Middle frontal gyrus (tissue), 1 donor: ENCODE data around the gene MAMLD1.

Source experiments
- DNase-seq: peaks from one replicate; pipeline ENCODE4 v3.0.0-alpha.2; 2015; ENCODE audit warnings: low spot score; ENCODE audit errors: extremely low spot score

Gene MAMLD1

DNA sequence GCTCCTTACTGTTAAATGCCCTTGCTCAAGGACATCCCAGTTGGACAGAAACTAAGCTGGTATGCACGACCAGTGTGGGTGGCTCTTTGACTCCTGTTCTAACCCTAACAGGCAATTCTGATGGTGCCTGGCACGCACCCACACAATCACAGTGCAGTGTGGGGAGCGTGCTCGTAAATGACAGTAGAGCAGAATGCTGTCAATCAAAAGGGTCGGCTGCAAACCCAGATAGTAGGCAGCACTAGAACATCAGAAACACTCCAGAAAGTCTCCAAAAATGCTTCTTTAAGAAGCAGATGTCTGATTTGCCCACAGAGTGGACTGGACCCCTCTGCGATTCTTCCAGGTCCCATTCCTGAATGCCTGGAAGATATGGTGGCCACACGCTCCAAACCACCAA, 167.7 kb downstream of the MAMLD1 start:
- no peak for DNase-seq

DNA sequence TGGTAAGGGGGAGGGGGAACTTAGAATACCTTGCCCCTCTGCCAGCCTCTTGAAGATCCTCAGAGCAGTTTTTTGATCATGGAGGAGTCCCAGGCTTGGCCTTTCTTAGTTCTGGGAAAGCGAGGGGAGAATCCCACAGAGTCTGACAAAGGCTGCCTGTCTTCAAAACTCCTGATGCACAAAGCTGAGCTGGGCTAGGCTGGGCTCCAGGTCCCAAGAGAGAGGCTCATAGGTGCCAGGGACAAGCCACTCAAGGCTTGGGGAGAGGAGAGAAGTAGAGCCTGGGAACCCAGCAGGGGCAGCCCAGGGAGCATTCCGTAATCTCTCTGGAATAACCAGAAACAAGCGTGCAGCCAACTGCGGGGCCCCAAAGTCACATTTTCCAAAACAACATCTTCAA, 168.3 kb downstream of the MAMLD1 start:
- DNase-seq = no peak

DNA sequence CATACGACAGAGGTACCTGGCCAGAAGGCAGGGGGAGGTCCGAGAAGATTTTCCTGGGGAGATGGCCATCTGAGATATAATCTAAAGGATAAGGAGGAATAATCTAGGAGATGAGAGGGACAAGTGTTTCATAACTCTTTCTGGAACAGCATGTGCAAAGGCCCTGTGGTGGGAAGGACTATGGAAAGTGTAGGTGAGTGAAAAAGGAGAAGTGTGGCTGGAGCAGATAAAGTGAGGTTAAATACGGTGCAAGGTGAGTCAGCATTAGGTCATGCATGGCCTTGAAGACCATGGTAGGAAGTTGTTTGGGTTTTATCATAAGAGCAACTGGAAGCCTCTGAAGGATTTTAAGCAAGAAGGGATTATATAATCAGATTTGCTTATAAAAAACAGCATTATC, 170.7 kb downstream of the MAMLD1 start:
- no peak for DNase-seq

DNA sequence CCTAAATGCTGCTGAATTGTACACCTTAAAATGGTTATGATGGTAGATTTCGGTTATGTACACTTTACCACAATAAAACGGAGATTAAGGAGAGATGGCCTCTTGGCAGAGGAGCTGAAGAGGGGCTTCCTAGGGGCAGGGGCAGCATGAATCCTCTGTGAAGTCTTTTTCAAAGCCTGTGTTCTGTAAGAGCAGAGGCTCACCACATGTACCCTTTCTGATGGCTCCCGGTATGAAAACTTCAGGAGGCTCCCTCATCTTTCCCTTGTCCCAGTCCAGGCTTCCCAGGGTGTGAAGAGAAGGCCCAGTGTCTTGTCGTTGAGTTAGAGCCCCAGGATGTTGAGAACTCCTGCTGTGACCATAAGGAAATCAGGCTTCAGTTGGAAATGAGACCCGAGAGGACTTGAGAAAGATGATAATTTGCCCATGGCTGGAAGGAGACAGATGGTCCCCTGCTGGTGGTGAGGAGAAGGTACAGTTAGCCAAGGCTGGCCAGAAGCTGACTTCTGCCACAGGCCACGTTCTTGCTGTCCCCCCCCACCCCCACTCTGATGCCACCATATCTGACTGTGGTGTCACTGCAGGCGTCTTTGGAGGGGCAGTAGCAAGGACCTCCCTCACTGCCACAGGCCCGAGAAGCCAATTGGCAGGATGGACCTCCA, 173.5 kb downstream of the MAMLD1 start:
- DNase-seq = no peak

DNA sequence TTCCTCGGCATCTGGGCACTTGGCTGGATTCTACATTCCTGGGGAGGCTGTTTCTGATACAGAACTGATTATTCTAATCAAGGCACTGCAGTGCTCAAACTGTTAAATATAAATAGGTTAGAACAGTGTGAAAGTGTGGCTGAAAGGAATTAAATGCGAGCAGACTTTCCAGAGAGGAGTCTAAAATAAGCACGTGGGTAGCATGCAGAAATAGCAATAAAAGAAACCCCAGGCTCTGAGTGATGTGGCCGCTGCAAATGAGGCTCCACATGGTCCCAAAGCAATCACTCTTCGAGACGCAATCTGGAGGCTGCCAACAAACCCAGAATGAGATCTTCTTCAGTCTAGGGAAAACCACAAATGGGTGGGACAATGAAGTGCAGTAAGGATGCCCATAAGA, 174.7 kb downstream of the MAMLD1 start:
- no peak for DNase-seq

DNA sequence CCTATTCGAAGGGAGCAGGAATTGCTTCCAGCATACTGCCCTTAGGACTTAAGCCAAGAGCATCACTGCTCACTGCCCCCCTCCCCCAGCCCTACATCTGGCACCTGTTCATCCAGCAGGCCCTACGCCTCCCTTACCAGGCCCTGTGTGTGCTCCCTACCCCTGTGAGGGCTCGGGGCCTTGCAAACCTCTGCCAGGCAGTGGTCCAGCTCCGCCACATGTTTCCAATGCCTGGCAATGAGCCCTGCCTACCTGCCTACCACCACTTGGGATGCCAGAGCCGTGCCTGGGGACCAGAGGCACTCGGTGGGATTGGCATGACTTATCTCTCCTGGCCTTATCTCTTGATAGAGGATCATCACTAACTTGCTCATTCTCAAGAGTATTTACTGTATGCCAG, 177.8 kb downstream of the MAMLD1 start:
- no peak for DNase-seq

DNA sequence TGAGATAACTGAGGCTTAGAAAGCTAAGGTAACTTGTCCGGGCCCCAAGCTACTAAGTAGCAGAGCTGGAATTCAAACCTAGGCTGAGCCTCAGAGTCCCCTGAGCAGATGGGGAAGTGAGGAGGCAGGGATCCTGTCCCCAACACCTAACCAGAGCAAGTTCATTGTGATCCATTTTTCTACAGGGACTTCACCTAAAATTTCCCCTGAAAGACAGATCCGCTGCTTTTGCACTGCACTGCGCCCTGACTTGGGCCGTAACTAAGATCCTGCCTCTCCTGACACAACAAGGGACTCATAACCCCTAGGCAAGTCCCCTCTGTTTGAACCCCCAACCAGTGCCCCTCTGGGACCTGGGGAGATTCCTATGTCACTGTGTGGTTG, 179.7 kb downstream of the MAMLD1 start:
- no peak for DNase-seq

DNA sequence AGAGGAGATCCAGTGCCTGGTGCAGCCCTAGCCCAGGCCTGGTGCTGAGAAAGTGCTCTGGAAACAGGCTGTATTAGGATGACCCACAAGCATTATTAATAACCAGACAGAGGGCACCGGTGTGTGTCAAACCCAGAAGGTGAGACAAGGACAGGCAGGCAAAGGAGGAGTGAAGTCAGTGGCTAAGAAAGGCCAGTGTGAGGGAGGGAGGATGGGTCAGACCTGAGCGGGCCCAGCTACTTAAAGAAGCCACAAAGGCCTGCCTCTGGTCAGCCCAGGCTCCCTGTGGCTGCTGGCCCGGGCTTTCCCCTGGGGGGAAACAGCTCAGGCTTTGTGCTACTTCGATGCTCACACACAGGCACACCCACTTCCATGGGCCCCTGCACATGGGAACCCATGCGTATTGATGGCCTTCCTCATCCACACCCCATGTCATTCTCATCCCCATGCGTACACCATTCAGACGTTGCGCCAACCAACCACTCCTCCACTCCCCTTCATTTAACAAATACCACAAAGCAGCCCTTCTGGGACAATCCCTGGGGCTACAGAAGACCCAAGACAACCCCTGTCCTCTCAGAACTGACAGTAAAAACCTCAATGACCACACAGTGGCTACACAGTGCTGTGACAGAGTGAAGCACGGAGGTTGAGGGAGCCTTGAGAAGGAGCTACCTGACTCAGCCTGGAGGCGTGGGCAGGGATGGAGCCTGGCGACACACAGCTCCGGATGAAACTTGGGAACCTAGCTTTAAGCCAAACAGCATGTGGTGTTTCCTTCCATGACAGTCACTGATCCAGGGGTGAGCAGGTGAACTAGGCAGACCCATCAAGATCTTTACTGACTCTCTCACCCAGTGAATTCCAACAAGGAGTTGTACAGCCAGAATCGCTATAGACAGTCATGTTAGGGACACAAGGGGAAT, 180.4 kb downstream of the MAMLD1 start:
- DNase-seq = no peak

DNA sequence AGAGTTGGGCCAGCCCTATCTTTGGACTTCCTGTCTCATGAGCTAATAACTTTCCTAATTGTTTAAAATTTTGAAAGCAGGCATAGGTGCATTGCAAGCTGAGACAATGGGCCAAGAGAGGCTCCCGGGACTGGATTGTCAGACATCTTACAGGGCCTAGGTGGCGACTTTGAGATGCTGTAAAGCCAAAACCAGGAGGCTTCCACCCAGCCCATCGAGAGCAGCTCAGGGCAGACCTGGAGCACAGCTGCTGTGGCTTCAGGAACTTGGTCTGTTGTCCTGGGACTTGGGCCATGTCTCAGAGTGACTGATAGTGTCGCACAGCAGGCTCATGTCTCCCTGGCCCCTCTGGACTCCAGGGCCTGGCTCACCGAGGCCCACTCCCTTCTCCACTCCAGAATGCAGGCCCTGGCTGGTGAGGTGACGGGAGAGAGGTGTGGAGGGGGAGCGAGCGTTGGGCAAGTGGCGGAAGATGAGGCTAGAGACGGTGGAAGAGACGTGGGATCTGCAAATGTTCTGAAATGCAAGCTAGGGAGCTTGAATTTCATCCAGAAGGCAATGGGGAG, 181.2 kb downstream of the MAMLD1 start:
- no peak for DNase-seq

DNA sequence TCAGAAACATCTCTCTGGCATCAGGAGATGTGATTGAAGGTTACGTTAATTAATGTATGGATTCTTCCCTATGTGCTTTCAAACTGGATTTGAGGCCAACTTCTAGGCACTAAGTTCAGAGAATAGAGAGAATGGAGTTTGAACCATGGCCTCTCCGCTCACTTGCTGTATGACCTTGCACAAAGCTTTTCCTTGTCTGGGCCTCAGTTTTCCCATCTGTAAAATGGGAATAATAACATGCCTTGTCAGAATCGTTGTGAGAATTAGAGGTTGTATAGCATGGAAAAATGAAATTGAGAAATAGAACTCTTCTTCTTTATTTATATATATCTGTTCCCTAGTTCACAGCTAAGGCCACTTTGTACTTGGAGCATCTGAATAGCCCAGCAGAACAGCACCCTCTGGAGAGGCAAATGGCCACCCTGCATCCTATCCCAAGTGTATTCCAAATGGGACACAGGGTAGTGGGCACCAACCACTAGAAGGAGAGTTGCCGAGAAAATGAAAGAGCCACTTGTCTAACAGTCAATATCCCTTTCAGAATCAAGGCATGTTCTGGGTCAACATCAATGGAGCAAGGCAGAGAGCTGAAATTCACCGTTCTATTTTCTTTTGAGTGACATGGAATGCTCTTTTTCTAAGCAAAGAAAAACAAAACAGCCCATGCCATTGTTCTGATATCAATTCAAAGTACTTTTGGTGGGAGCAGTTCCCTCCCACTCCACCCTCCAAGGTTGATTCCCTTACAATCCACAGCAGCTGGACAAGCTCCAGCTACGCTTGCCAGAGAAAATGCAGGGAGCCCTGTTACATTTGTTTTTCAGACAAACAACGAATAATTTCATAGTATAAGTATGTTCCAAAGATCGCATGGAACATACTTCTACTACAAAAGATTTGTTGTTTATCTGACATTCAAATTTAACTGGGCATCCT, 182.0 kb downstream of the MAMLD1 start:
- DNase-seq = peak; percentile 3

DNA sequence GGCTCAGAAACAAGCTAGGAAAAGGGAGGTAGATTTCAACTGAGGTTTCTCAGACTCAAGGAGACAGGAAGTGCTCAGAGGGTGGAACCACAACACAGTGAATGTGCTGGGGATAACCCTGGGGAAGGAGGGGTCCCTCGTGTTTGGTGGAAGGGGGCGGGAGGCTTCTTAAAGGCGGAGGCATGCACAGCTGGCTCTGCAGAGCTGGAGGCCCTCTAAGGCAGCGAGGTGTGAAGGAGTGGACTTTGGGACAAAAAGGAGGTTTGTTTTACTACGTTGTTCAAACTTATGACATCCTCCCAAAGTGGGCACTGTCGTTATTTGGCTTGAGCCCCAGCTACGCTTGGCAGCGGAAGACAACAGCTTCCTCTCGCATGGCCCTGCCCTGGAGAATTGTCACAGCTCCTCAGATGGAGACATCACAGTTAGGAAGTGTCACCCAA, 183.6 kb downstream of the MAMLD1 start:
- no peak for DNase-seq

DNA sequence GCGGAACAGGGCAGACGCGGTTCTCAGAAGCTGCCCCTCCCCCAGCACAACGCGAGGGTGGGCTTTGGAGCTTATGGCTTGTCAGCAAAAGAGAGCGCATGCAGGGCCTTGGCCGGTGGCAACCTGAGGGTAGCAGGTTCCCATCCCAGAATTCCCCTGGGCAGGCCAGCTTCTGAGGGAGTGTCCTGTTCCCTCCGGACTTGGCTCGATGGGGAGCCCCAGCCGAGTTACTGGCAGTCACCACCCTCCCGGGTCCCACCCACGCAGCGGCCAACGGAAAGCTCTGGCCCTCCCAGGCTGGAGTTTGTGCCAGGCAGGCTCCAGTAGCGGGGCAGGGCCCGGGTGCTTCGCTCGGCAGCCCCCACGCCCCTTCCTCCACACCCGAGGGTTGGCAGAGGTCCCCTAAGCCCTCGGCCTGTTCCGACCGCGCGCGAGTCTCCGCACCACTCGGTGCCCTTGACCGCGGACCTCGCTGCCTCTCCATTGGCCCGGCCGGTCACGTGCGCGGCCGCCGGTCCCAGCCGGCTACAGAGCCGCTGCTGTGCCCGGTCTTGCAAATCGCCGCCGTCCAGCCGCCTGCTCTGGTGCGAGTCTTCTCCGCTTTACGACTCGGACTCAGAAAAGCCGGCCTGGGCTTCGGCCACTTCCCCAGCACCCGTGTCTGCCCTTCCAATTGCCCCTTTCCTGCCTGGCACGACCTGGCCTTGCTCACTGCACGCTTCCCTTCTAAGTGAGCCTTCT, 184.4 kb downstream of the MAMLD1 start:
- DNase-seq = no peak

DNA sequence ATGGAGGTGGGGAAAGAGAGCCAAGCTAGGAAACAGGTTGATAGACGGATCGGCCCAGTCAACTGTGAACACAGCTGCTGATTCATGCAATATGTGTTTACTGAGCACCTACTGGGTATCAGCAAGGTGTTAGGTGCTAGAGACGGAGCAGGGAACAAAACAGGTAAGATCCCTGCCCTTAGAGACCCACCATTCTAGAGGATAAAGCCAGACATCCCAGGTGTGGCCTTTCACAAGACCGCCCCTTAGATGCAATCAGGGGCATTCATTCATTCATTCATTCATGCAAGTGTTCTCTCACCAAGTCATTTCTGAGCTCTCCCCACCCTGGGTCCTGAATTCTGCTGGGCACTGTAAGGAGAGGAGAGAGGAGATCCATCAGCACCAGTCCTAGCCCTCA, 185.1 kb downstream of the MAMLD1 start:
- no peak for DNase-seq

DNA sequence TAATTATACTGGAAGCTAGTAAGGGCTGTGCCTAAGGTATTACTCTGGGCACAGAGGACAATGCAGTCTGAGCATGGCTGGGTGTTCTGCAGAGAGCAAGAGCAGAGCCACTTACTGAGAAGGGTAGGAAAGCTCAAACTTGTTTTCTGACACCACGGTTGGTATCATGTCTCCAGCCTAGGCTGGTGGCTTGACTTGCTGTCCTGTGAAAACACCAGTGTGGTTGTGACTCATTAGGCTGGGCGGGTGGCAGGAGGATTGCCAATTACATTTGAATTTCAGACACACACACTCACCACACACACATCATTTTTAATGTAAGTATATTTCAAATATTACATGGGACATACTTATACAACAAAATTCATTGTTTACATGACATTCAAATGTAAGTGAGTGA, 185.6 kb downstream of the MAMLD1 start:
- no peak for DNase-seq

DNA sequence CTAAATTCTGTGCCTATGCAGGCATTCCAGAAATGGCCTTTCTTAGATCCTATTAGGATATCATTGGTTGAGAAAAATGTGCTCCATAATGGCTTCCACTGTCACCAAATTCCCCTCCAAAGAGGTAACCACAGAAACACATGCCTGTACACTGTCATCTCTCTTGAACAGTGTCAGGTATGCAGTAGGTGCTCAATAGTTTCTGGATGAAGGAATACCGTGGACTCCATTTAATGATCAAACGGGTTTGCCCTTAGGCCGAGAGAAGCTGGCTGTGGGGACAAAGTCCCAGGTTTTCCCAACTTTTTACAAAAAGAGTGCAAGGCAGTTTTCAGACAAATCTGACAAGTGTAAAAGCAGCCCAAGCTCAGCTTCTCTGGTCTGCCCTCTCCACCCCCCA, 188.8 kb downstream of the MAMLD1 start:
- DNase-seq = no peak

DNA sequence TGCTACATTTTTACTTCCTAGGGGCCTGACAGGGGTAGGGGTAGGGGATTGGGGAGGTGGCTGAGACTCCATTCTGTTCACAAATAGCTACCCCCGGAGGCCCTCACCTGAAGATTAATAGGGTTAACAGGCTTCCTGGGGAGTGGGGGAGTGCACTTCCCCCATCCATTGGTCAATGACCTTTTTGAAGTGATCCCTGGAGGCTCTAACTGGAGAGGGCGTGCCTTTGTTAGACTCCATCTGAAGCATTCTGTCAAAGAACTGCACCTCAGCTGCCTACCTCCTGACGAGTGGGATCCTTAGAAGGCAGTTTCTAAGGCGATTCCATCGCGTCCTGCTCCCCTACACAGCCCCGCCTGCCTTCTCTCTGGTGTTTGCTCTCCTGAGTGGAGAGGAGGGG, 195.3 kb downstream of the MAMLD1 start:
- no peak for DNase-seq
